ENCODE data around the gene CHPF.

DNA sequence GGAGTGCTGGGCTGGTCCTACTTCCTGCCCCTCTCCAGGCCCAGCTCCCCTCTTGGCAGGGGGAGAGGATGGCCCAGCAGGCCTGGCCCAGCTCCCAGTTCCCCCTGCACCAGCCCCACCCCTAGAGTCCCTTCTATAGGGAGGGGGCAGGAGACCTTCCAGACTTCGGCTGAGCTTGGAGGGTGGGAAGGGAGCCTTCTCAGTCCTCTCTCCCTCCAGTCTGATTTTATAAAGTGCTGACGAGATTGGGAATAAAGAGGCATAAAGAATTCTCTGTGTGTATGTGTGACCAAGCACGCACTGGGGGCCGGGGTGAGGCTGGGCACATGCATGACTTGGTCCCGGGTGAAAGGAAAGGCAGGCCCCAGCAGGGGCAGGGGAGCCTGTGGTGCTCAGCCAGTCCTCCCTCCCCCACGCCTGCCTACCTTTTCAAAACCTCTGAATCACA lies 5.1 kb downstream of the CHPF start:
- no peak for TF ChIP-seq POLR2A (IDR thresholded peaks at IDR 0.05)
- TF ChIP-seq, protein P1, sequence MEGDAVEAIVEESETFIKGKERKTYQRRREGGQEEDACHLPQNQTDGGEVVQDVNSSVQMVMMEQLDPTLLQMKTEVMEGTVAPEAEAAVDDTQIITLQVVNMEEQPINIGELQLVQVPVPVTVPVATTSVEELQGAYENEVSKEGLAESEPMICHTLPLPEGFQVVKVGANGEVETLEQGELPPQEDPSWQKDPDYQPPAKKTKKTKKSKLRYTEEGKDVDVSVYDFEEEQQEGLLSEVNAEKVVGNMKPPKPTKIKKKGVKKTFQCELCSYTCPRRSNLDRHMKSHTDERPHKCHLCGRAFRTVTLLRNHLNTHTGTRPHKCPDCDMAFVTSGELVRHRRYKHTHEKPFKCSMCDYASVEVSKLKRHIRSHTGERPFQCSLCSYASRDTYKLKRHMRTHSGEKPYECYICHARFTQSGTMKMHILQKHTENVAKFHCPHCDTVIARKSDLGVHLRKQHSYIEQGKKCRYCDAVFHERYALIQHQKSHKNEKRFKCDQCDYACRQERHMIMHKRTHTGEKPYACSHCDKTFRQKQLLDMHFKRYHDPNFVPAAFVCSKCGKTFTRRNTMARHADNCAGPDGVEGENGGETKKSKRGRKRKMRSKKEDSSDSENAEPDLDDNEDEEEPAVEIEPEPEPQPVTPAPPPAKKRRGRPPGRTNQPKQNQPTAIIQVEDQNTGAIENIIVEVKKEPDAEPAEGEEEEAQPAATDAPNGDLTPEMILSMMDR (IDR thresholded peaks at IDR 0.05): no peak
- no peak for TF ChIP-seq EP300 (IDR thresholded peaks at IDR 0.05)
- TF ChIP-seq POLR2AphosphoS5 (IDR thresholded peaks at IDR 0.05): no peak

Measured in upper lobe of left lung (tissue), 4 donors.